Tibial artery (tissue), 4 donors: ENCODE measurements around the gene CLDN14.
A peak's percentile ranks its signal among the peaks of the same experiment; 100 is the strongest.

ENCODE experiments used
- DNase-seq, 2 donors: peaks; one replicate each; pipeline ENCODE4 v3.0.0-alpha.2; 2019
- H3K27ac ChIP-seq, 2 donors: fragments of 200-600 bp; sonication (generic) in 1 of 2; 1 replicate in 1 of 2; 2 replicates in 1 of 2; pipeline ENCODE4 v1.5.1; 2018 to 2019; ENCODE audit warnings: mild to moderate bottlenecking in 1 of 2
- H3K27me3 ChIP-seq, 2 donors: fragments of 200-600 bp; sonication (generic) in 1 of 2; one replicate each; pipeline versions ENCODE4 v1.5.1 to v1.6.0; 2016 to 2019
- H3K36me3 ChIP-seq, 3 donors: fragments of 200-600 bp; sonication (generic) in 2 of 3; one replicate each; pipeline ENCODE4 v1.5.1; 2016 to 2019; ENCODE audit warnings: mild to moderate bottlenecking in 2 of 3
- H3K4me1 ChIP-seq, 4 donors: fragments of 200-600 bp; sonication (generic) in 2 of 4; 1 replicate in 3 of 4; 2 replicates in 1 of 4; pipeline ENCODE4 v1.5.1; 2016 to 2019
- H3K4me3 ChIP-seq, 2 donors: fragments of 200-600 bp; sonication (generic) in 1 of 2; 1 replicate in 1 of 2; 2 replicates in 1 of 2; pipeline ENCODE4 v1.5.1; 2018 to 2019; ENCODE audit warnings: mild to moderate bottlenecking in 2 of 2
- H3K9me3 ChIP-seq, 3 donors: fragments of 200-600 bp; sonication (generic) in 1 of 3; one replicate each; pipeline ENCODE4 v1.5.1; 2016 to 2019
- intact Hi-C: fragments of 100-400 bp; cut with DNase I; formaldehyde crosslinking; loops from one replicate; pipeline ENCODE4 v1.15.0; 2023; ENCODE audit warnings: low total_unique reads
- TF ChIP-seq, protein P1 (sequence below), 2 experiments: fragments of 200-600 bp in 1 of 2; fragments of 450-650 bp in 1 of 2; IDR thresholded peaks; one replicate each; pipeline ENCODE4 v1.5.1; 2017 to 2019; ENCODE audit warnings: antibody characterized with exemption in 2 of 2, mild to moderate bottlenecking in 1 of 2, moderate library complexity in 1 of 2

The CLDN14 gene

DNA sequence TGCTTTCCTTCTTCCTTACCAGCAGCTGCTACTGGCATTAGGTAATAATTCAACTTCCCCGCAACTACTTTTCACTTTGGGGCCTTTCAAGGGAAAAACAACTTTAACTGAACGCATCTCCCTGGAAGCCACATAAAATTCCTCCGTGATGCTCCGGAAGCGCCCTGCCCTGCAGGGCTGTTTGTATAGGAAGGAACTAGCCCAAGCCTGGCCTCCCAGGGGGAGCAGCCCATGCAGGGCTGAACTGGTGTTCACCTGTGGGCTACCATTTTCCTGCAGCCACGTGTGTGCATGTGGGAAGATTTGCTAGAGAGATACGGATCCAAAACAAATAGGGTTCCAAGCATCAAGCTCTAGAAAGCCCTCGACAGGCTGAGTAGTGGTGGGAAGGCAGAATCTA, 14.4 kb downstream of the CLDN14 start:
- intact Hi-C loops, result no loop called here
- Histone ChIP-seq H3K27me3 (no peaks in the 10 kb centered on the region), H3K4me1 (no peaks in the 10 kb centered on the region), H3K27ac (no peak overlapping the region), H3K9me3 (no peaks in the 10 kb centered on the region), H3K36me3 (no peaks in the 10 kb centered on the region), H3K4me3 (no peak overlapping the region)
- no peak for DNase-seq
- TF ChIP-seq, protein P1, sequence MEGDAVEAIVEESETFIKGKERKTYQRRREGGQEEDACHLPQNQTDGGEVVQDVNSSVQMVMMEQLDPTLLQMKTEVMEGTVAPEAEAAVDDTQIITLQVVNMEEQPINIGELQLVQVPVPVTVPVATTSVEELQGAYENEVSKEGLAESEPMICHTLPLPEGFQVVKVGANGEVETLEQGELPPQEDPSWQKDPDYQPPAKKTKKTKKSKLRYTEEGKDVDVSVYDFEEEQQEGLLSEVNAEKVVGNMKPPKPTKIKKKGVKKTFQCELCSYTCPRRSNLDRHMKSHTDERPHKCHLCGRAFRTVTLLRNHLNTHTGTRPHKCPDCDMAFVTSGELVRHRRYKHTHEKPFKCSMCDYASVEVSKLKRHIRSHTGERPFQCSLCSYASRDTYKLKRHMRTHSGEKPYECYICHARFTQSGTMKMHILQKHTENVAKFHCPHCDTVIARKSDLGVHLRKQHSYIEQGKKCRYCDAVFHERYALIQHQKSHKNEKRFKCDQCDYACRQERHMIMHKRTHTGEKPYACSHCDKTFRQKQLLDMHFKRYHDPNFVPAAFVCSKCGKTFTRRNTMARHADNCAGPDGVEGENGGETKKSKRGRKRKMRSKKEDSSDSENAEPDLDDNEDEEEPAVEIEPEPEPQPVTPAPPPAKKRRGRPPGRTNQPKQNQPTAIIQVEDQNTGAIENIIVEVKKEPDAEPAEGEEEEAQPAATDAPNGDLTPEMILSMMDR (IDR thresholded peaks at IDR 0.05), result no peak

DNA sequence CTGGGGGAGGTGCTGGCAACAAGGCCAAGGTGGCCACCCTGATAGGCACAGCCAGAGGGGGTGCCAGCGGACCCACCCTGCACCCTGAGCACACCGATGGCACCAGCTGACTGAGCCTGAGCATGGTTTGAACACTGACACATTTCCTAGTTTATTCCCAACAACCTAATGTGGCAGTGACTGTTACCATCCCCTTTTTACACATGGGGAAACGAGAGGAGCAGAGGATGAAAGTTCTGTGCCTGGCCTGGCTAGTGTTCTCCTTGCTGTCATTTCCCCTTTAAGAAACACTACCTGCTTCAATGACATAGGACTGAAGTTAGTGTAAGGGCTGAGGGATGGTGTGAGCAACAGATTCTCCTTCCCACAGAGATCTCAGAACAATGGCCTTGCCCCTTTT, 15.3 kb downstream of the CLDN14 start:
- DNase-seq, result no peak
- no peak overlapping the region for H3K27ac ChIP-seq
- TF ChIP-seq, protein P1 (IDR thresholded peaks at IDR 0.05), result no peak
- H3K4me1 ChIP-seq, result no peaks in the 10 kb centered on the region
- H3K36me3 ChIP-seq, result no peaks in the 10 kb centered on the region
- no peak overlapping the region for H3K4me3 ChIP-seq
- H3K9me3 ChIP-seq, result no peaks in the 10 kb centered on the region
- intact Hi-C loops, result no loop called here
- H3K27me3 ChIP-seq, result no peaks in the 10 kb centered on the region

DNA sequence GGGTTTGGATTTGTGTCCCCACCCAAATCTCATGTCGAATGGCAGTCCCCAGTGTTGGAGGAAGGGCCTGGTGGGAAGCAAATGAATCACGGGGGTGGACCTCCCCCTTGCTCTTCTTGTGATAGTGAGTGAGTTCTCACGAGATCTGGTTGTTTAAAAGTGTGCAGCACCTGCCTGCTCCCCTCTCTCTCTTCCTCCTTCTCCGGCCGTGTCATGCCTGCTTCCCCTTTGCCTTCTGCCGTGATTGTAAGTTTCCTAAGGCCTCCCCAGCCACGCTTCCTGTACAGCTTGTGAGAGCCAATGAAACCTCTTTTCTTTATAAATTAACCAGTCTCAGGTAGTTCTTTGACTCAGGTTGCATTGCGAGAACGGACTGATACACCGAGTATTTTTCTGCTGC, 15.9 kb downstream of the CLDN14 start:
- H3K27ac ChIP-seq, result no peak overlapping the region
- no peaks in the 10 kb centered on the region for H3K9me3 ChIP-seq
- peak in 1 of 2 donors; percentile 28 for DNase-seq
- intact Hi-C loops, result no loop called here
- H3K4me1 ChIP-seq, result no peaks in the 10 kb centered on the region
- no peaks in the 10 kb centered on the region for H3K27me3 ChIP-seq
- no peaks in the 10 kb centered on the region for H3K36me3 ChIP-seq
- TF ChIP-seq, protein P1 (IDR thresholded peaks at IDR 0.05), result no peak
- no peak overlapping the region for H3K4me3 ChIP-seq

DNA sequence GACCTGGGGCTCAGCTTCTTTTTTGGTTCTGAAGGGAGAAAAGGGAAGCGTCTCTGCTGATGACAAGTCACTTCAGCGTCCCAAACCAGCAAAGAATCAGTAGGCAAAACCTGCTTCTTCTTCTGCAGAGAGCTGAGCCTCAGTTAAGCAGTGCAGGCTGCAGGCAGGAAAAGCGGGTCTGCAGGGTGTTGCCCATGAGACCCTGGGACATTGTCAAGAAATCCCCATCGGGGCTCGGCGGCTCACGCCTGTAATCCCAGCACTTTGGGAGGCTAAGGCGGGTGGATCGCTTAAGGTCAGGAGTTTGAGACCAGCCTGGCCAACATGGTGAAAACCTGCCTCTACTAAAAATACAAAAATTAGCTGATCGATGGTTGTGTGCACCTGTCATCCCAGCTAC, 16.7 kb downstream of the CLDN14 start:
- Histone ChIP-seq H3K27me3 (no peaks in the 10 kb centered on the region), H3K4me1 (no peaks in the 10 kb centered on the region), H3K4me3 (no peak overlapping the region), H3K36me3 (no peaks in the 10 kb centered on the region), H3K9me3 (no peaks in the 10 kb centered on the region), H3K27ac (no peak overlapping the region)
- TF ChIP-seq, protein P1 (IDR thresholded peaks at IDR 0.05), result no peak
- intact Hi-C loops, result no loop called here
- DNase-seq, result no peak

DNA sequence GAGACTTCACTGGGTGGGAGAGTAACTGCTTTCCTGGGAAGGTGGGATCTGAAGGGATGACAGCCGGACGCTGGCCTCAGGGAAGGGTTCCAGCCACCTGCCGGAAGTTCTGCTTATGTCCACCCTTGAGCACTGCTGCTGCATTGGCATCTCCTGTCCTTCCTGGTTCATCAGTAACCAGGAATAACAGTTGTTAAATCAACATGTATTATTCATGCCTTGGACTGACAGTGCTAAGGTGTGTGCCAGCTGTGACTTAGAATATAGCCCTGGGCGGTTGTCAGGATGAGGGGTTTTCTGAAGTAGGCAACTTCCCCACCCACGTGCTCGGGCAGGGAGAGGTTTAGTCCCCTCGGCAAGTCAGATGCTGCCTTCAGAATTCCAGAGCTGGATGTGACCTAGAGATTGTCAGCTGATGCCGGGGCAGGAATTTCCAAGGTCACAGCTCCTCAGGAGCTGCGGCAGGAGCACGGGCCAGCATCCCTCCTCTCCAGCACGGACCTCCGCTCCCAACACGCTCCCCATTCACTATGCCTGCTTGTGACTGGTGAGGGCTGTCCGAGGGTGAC, 17.9 kb downstream of the CLDN14 start:
- no peaks in the 10 kb centered on the region for H3K36me3 ChIP-seq
- no peak overlapping the region for H3K27ac ChIP-seq
- DNase-seq, result peak in 1 of 2 donors; percentile 35

More for the DNA sequence above, 17.9 kb downstream of the CLDN14 start:
- Histone ChIP-seq H3K4me1 (no peaks in the 10 kb centered on the region), H3K9me3 (no peaks in the 10 kb centered on the region), H3K4me3 (no peak overlapping the region), H3K27me3 (no peaks in the 10 kb centered on the region)
- intact Hi-C loops, result no loop called here
- TF ChIP-seq, protein P1 (IDR thresholded peaks at IDR 0.05), result no peak
